PC-3 (cell line): ENCODE measurements around the gene ARHGEF25. TPM values are rescaled to one million over a fixed set of nuclear protein-coding genes. Genes with fewer than 3 reads are reported as not detected.
"Not testable (repeated sequence)": the region's sequence is repeated elsewhere in the genome, so short reads cannot be mapped to it uniquely, and the experiment has no call there.

Experiments
- ATAC-seq: fragments of 200-7000 bp; cut with Tn5 transposase; 2 replicates; pipeline ENCODE4 v1.9.1; 2020; ENCODE audit warnings: mild to moderate bottlenecking, moderate library complexity
- BruUV-seq: library from RNA; stranded (reverse); fragments of 400-500 nt; replicated peaks from 2 replicates; lab custom pipeline; 2021; lab: Mats Ljungman, UMichigan
- CTCF ChIA-PET: fragments of 300-600 bp; sonication (Branson Sonifier 250); formaldehyde crosslinking; loops from one replicate; lab custom pipeline; 2022; ENCODE audit warnings: antibody characterized with exemption; lab: Charles Lee
- POLR2A ChIA-PET: fragments of 300-600 bp; sonication (Branson Sonifier 250); formaldehyde crosslinking; loops from one replicate; lab custom pipeline; 2022; ENCODE audit warnings: antibody characterized with exemption; ENCODE audit not compliant: unreplicated experiment; lab: Charles Lee
- DNase-seq: peaks from one replicate; pipeline ENCODE4 v3.0.0-alpha.2; 2015
- H2AFZ ChIP-seq: fragments of 300-600 bp; sonication (generic); 2 replicates; pipeline ENCODE4 v1.6.0; 2016; ENCODE audit warnings: antibody characterized with exemption, low read length
- H3F3A ChIP-seq: fragments of 300-600 bp; sonication (generic); one replicate; pipeline ENCODE4 v1.6.0; 2017; ENCODE audit warnings: antibody characterized with exemption, low read length, control low read depth, mild to moderate bottlenecking; ENCODE audit not compliant: unreplicated experiment
- H3K27ac ChIP-seq: fragments of 300-600 bp; sonication (generic); 2 replicates; pipeline ENCODE4 v1.5.1; 2016; ENCODE audit warnings: mild to moderate bottlenecking, low read length
- H3K27me3 ChIP-seq: fragments of 300-600 bp; sonication (generic); 2 replicates; pipeline ENCODE4 v1.6.1; 2016; ENCODE audit warnings: low read length, mixed read lengths
- H3K36me3 ChIP-seq: fragments of 300-600 bp; sonication (generic); 2 replicates; pipeline ENCODE4 v1.6.1; 2016; ENCODE audit warnings: low read depth, mixed run types, low read length, mixed read lengths
- H3K4me1 ChIP-seq: fragments of 300-600 bp; sonication (generic); 2 replicates; pipeline ENCODE4 v1.5.1; 2016; ENCODE audit warnings: low read length; ENCODE audit not compliant: insufficient read depth
- H3K4me2 ChIP-seq: fragments of 300-600 bp; sonication (generic); 2 replicates; pipeline ENCODE4 v1.6.0; 2016; ENCODE audit warnings: low read length
- H3K4me3 ChIP-seq: fragments of 300-600 bp; sonication (generic); 2 replicates; pipeline ENCODE4 v1.5.1; 2016; ENCODE audit warnings: mild to moderate bottlenecking, low read length, mixed read lengths
- H3K79me2 ChIP-seq: fragments of 300-600 bp; sonication (generic); 2 replicates; pipeline ENCODE4 v1.6.1; 2017; ENCODE audit warnings: low read length, mixed read lengths
- H3K9ac ChIP-seq: fragments of 300-600 bp; sonication (generic); 2 replicates; pipeline ENCODE4 v1.6.0; 2016; ENCODE audit warnings: mild to moderate bottlenecking, low read length
- H3K9me2 ChIP-seq: fragments of 300-600 bp; sonication (generic); replicated peaks from 2 replicates; pipeline ENCODE4 v1.6.1; 2016; ENCODE audit warnings: mixed run types, low read length, mixed read lengths
- H3K9me3 ChIP-seq: fragments of 300-600 bp; sonication (generic); 2 replicates; pipeline ENCODE4 v1.6.1; 2016; ENCODE audit warnings: low read length, mixed read lengths
- H4K20me1 ChIP-seq: fragments of 300-600 bp; sonication (generic); 2 replicates; pipeline ENCODE4 v1.6.1; 2016; ENCODE audit warnings: low read length, mixed read lengths
- CTCF ChIP-seq: fragments of 300-600 bp; sonication (generic); conservative IDR thresholded peaks from 2 replicates; pipeline ENCODE4 v1.5.1; 2017; ENCODE audit warnings: antibody characterized with exemption, low read depth, mild to moderate bottlenecking, low read length
- EZH2 ChIP-seq: fragments of 300-600 bp; sonication (generic); IDR thresholded peaks from one replicate; pipeline ENCODE4 v1.6.1; 2017; ENCODE audit warnings: antibody characterized with exemption, mild to moderate bottlenecking, low read length; ENCODE audit not compliant: unreplicated experiment
- EZH2phosphoT487 ChIP-seq: fragments of 300-600 bp; sonication (generic); IDR thresholded peaks from 2 replicates; pipeline ENCODE4 v1.6.1; 2018; ENCODE audit warnings: mild to moderate bottlenecking, antibody characterized with exemption, low read length, borderline replicate concordance
- intact Hi-C: fragments of 100-400 bp; cut with micrococcal nuclease; formaldehyde crosslinking; loops from 2 replicates; pipeline ENCODE4 v1.9.0; 2023
- total RNA-seq: library from RNA; depleted of rRNA; stranded (reverse); fragments of >200 nt; gene quantifications from 2 replicates; pipeline ENCODE4 v1.2.3, GENCODE V29; 2014

Gene ARHGEF25
- total RNA-seq, 1 experiment from 2014 or later, result 10.0 TPM

GRCh38 chr12:57586128-57586527 lies 25.1 kb upstream of the ARHGEF25 start:
- Histone ChIP-seq H3K9me2 (no peaks in the 10 kb centered on the region), H3K27me3 (no peaks in the 10 kb centered on the region), H3K27ac (no peak overlapping the region), H3K4me3 (no peak overlapping the region), H3K9me3 (no peaks in the 10 kb centered on the region), H3K36me3 (no peaks in the 10 kb centered on the region), H3K4me1 (peaks cover 5% of the 10 kb centered on the region), H4K20me1 (no peaks in the 10 kb centered on the region), H3K79me2 (peaks cover under 1% of the 10 kb centered on the region), H3K9ac (no peak overlapping the region), H3F3A (no peaks in the 10 kb centered on the region), H3K4me2 (no peak overlapping the region), H2AFZ (no peak overlapping the region)
- CTCF ChIA-PET, result no interaction called here
- TF ChIP-seq CTCF, result no peak
- no peak for TF ChIP-seq EZH2phosphoT487
- TF ChIP-seq EZH2, result no peak
- DNase-seq (no peak), ATAC-seq (no peak)
- intact Hi-C loops, result no loop called here
- no TSS peak for BruUV-seq
- POLR2A ChIA-PET, result no interaction called here

- no peaks in the 10 kb centered on the region for H3K27me3 ChIP-seq
- no peak for ATAC-seq
- no peak for TF ChIP-seq EZH2
- TF ChIP-seq EZH2phosphoT487, result no peak
- TF ChIP-seq CTCF, result no peak
- no peak overlapping the region for H3K27ac ChIP-seq
- H3K4me1 ChIP-seq, result peaks cover 6% of the 10 kb centered on the region
- POLR2A ChIA-PET, result no interaction called here
- H3F3A ChIP-seq, result no peaks in the 10 kb centered on the region
- CTCF ChIA-PET, result no interaction called here
- H4K20me1 ChIP-seq, result no peaks in the 10 kb centered on the region
- peaks cover 8% of the 10 kb centered on the region for H3K79me2 ChIP-seq
- no peak overlapping the region for H3K4me2 ChIP-seq
- BruUV-seq, result no TSS peak
- intact Hi-C loops, result no loop called here
- no peak overlapping the region for H2AFZ ChIP-seq
- H3K9me2 ChIP-seq, result no peaks in the 10 kb centered on the region
- no peak overlapping the region for H3K4me3 ChIP-seq
- H3K9ac ChIP-seq, result no peak overlapping the region
- H3K36me3 ChIP-seq, result no peaks in the 10 kb centered on the region
- no peaks in the 10 kb centered on the region for H3K9me3 ChIP-seq
- DNase-seq, result no peak
Measured at GRCh38 chr12:57586832-57587429, 24.3 kb upstream of the ARHGEF25 start.

- Histone ChIP-seq H3K4me1 (peaks cover 21% of the 10 kb centered on the region), H4K20me1 (peaks cover 10% of the 10 kb centered on the region; the same call in 1 of the 2 replicates), H3K79me2 (peaks cover 30% of the 10 kb centered on the region)
- H2AFZ ChIP-seq, BruUV-seq, H3K27me3 ChIP-seq, ATAC-seq, H3K4me3 ChIP-seq, H3K9ac ChIP-seq, intact Hi-C loops, H3K27ac ChIP-seq, CTCF ChIA-PET, H3K9me2 ChIP-seq, H3F3A ChIP-seq, POLR2A ChIA-PET, H3K9me3 ChIP-seq, H3K36me3 ChIP-seq, H3K4me2 ChIP-seq, DNase-seq: not testable (repeated sequence)
Measured at GRCh38 chr12:57588951-57589610, 22.2 kb upstream of the ARHGEF25 start.
